GM19328 (cell line): ENCODE results near the gene CNTNAP2.

Experiments
- ATAC-seq: cut with Tn5 transposase; IDR thresholded peaks from one replicate; pipeline ENCODE4 v1.9.1; 2021; ENCODE audit warnings: mild to moderate bottlenecking, moderate library complexity; ENCODE audit not compliant: unreplicated experiment

The CNTNAP2 gene

GRCh38 chr7:147978651-147979050 lies 1862.0 kb downstream of the CNTNAP2 start:
- ATAC-seq = no peak

GRCh38 chr7:147980826-147981813 lies 1864.5 kb downstream of the CNTNAP2 start:
- ATAC-seq = peak; percentile 89

- ATAC-seq = no peak
Observed at GRCh38 chr7:147982307-147982706, 1865.7 kb downstream of the CNTNAP2 start.

- no peak for ATAC-seq
Observed at GRCh38 chr7:147984265-147984664, 1867.7 kb downstream of the CNTNAP2 start.

GRCh38 chr7:147990079-147990478 lies 1873.5 kb downstream of the CNTNAP2 start:
- no peak for ATAC-seq

GRCh38 chr7:147990942-147991341 lies 1874.3 kb downstream of the CNTNAP2 start:
- no peak for ATAC-seq

GRCh38 chr7:147992698-147993097 lies 1876.1 kb downstream of the CNTNAP2 start:
- no peak for ATAC-seq

- no peak for ATAC-seq
Observed at GRCh38 chr7:147997636-147998035, 1881.0 kb downstream of the CNTNAP2 start.

- no peak for ATAC-seq
Observed at GRCh38 chr7:147999962-148000361, 1883.4 kb downstream of the CNTNAP2 start.

- no peak for ATAC-seq
Observed at GRCh38 chr7:148011753-148012152, 1895.2 kb downstream of the CNTNAP2 start.

GRCh38 chr7:148014001-148014400 lies 1897.4 kb downstream of the CNTNAP2 start:
- ATAC-seq = no peak

GRCh38 chr7:148014541-148014940 lies 1897.9 kb downstream of the CNTNAP2 start:
- no peak for ATAC-seq

GRCh38 chr7:148017126-148017525 lies 1900.5 kb downstream of the CNTNAP2 start:
- no peak for ATAC-seq

- ATAC-seq = no peak
Observed at GRCh38 chr7:148020679-148021078, 1904.1 kb downstream of the CNTNAP2 start.

GRCh38 chr7:148021507-148022045 lies 1905.0 kb downstream of the CNTNAP2 start:
- ATAC-seq = no peak

GRCh38 chr7:148022832-148023231 lies 1906.2 kb downstream of the CNTNAP2 start:
- ATAC-seq = no peak

- ATAC-seq = no peak
Observed at GRCh38 chr7:148026713-148027112, 1910.1 kb downstream of the CNTNAP2 start.

- ATAC-seq = no peak
Observed at GRCh38 chr7:148028165-148028564, 1911.6 kb downstream of the CNTNAP2 start.

GRCh38 chr7:148031019-148031418 lies 1914.4 kb downstream of the CNTNAP2 start:
- ATAC-seq = no peak

- ATAC-seq = no peak
Observed at GRCh38 chr7:148031811-148032210, 1915.2 kb downstream of the CNTNAP2 start.

- ATAC-seq = no peak
Observed at GRCh38 chr7:148035950-148036349, 1919.3 kb downstream of the CNTNAP2 start.

- no peak for ATAC-seq
Observed at GRCh38 chr7:148037044-148037443, 1920.4 kb downstream of the CNTNAP2 start.
